NCI-H2107 (cell line): ENCODE measurements around the gene RAB10.

ENCODE experiments used
- DNase-seq: peaks from one replicate; lab custom pipeline; 2025; lab: John Stamatoyannopoulos, UW

RAB10 gene

DNA sequence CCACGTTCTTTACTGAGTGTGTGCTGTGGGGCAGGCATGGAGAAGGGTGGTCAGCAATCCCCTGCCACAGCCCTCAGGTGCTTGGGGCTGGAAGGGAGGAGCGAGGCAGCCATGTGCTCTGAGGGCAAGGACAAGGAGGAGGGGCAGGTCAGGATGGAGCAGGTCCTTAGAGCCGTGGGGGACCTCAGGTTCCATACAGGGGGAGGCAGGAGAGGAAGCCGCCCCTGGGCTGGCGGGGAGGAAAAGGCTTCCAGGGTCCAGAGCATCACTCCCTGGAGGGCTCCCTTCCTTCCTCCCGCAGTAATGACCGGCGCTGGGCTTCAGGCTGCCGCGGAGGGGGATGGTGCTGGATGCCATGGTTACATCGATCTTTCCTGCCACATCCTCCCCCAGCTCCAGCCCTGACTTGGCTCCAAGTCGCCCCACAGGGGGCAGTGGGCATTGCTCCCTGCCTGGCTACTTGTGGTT lies 145.6 kb downstream of the RAB10 start:
- DNase-seq: no peak

- no peak for DNase-seq
Observed at GRCh38 chr2:26182441-26182840, 148.6 kb downstream of the RAB10 start.

DNA sequence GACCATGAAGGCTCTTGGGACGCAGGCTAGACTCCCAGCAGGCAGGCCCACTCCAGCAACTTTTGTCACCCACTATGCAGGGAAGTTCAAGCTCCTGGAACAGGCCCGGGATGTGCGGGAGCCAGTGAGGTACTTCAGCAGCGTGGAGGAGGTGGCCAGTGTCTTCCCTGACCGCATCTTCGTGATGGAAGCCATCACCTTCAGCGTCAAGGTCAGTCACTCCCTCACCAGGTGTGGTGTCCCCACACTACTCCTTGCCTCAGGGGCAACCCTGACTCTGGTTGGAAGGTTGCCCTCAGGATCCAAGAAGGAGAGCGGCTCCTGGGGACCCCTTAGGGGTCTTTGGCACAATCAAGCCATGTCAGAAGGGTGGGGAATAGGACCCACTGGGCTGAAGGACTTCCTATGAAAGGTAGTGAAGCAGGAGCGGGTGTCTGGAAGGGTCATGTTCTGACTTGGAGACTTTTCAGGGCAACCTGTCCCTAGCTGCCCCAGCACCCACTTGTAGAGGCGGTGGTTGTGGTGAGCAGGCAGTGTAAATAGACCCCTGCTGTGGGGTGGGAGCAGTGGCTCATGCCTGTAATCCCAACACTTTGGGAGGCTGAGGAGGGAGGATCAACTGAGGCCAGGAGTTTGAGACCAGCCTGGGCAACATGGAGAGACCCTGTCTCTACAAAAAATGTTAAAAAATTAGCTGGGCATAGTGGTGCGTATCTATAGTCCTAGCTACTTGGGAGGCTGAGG lies 149.2 kb downstream of the RAB10 start:
- no peak for DNase-seq

GRCh38 chr2:26184121-26184520 lies 150.2 kb downstream of the RAB10 start:
- no peak for DNase-seq

- no peak for DNase-seq
Observed at GRCh38 chr2:26184555-26185303, 150.8 kb downstream of the RAB10 start.

- DNase-seq: no peak
Observed at GRCh38 chr2:26185304-26185928, 151.5 kb downstream of the RAB10 start.

GRCh38 chr2:26185954-26186770 lies 152.3 kb downstream of the RAB10 start:
- DNase-seq: no peak
